Activated CD4-positive, CD25-positive, alpha-beta regulatory T cell treated with anti-CD3 and anti-CD28 coated beads, Interleukin-2, amount 50 U/mL, for 16 hours (primary cell): ENCODE results near the gene ZDHHC14.
A peak's percentile ranks its signal among the peaks of the same experiment; 100 is the strongest.
"Not testable (repeated sequence)": the region's sequence is repeated elsewhere in the genome, so short reads cannot be mapped to it uniquely, and the experiment has no call there.

Experiments
- DNase-seq: peaks from one replicate; pipeline ENCODE4 v3.0.0-alpha.2; 2020; ENCODE audit warnings: low read depth, low spot score

ZDHHC14 gene

GRCh38 chr6:157380458-157380778, 572 bp upstream of the ZDHHC14 start:
- DNase-seq: no peak

GRCh38 chr6:157381631-157382621, 936 bp downstream of the ZDHHC14 start:
- DNase-seq: peak; percentile 31

- DNase-seq: no peak
Measured at GRCh38 chr6:157382821-157383220, 1.8 kb downstream of the ZDHHC14 start.

GRCh38 chr6:157383471-157383870, 2.5 kb downstream of the ZDHHC14 start:
- DNase-seq: no peak

- DNase-seq: not testable (repeated sequence)
Measured at GRCh38 chr6:157384962-157385361, 4.0 kb downstream of the ZDHHC14 start.

GRCh38 chr6:157385482-157385881, 4.5 kb downstream of the ZDHHC14 start:
- no peak for DNase-seq

- DNase-seq: no peak
Measured at GRCh38 chr6:157386023-157386422, 5.0 kb downstream of the ZDHHC14 start.

GRCh38 chr6:157386454-157386853, 5.5 kb downstream of the ZDHHC14 start:
- DNase-seq: no peak

- no peak for DNase-seq
Measured at GRCh38 chr6:157388924-157389323, 7.9 kb downstream of the ZDHHC14 start.

GRCh38 chr6:157390273-157391060, 9.5 kb downstream of the ZDHHC14 start:
- DNase-seq: no peak

GRCh38 chr6:157392927-157393668, 12.1 kb downstream of the ZDHHC14 start:
- DNase-seq: no peak

GRCh38 chr6:157393669-157394327, 12.8 kb downstream of the ZDHHC14 start:
- DNase-seq: no peak

- DNase-seq: not testable (repeated sequence)
Measured at GRCh38 chr6:157395199-157395598, 14.2 kb downstream of the ZDHHC14 start.

GRCh38 chr6:157396026-157396425, 15.0 kb downstream of the ZDHHC14 start:
- DNase-seq: no peak

- DNase-seq: no peak
Measured at GRCh38 chr6:157397660-157398059, 16.7 kb downstream of the ZDHHC14 start.

- DNase-seq: no peak
Measured at GRCh38 chr6:157398151-157398550, 17.2 kb downstream of the ZDHHC14 start.

GRCh38 chr6:157400676-157401075, 19.7 kb downstream of the ZDHHC14 start:
- no peak for DNase-seq

- no peak for DNase-seq
Measured at GRCh38 chr6:157401734-157402338, 20.8 kb downstream of the ZDHHC14 start.

GRCh38 chr6:157402996-157403685, 22.2 kb downstream of the ZDHHC14 start:
- DNase-seq: no peak

GRCh38 chr6:157403686-157404051, 22.7 kb downstream of the ZDHHC14 start:
- DNase-seq: no peak
